Stimulated activated CD8-positive, alpha-beta memory T cell treated with anti-CD3 and anti-CD28 coated beads, Interleukin-12 subunit alpha, Interleukin-12 subunit beta, amount 100 ng/mL, for 1 hour (primary cell): ENCODE data around the gene APBA2.
"Not testable (repeated sequence)": the region's sequence is repeated elsewhere in the genome, so short reads cannot be mapped to it uniquely, and the experiment has no call there.

ENCODE experiments used
- DNase-seq: peaks from one replicate; pipeline ENCODE4 v3.0.0-alpha.2; 2020; ENCODE audit warnings: low read depth

Gene APBA2

GRCh38 chr15:28885630-28886430 is at the start of gene APBA2:
Gene APBA2 (plus strand): TSS chr15:28885974. CDS start chr15:29053885, 167,911 bp downstream.
- DNase-seq: no peak

GRCh38 chr15:28840285-28840684 is 45.5 kb upstream of the APBA2 start:
- DNase-seq: not testable (repeated sequence)

- not testable (repeated sequence) for DNase-seq
These were observed 43.6 kb upstream of the APBA2 start for GRCh38 chr15:28842210-28842609.

DNA sequence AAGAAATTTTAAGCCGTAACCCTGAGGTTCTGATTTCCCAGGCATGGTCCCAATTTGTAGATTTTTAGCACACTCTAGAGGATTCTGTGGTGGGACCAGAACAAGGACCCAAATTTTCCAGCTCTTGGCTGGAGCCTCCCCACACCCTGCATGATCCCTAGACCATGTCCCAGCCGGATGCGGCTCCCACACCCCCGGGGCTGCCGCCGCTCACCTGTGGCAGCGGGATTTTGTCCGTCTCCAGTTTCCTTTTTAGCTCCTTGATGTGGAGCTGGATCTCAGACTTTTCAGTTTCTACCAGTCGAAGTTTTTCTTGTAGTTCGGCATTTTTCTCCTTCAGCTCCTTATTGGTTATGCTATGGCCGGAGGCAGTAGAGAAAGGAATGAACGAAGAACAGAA is 42.3 kb upstream of the APBA2 start:
- not testable (repeated sequence) for DNase-seq

DNA sequence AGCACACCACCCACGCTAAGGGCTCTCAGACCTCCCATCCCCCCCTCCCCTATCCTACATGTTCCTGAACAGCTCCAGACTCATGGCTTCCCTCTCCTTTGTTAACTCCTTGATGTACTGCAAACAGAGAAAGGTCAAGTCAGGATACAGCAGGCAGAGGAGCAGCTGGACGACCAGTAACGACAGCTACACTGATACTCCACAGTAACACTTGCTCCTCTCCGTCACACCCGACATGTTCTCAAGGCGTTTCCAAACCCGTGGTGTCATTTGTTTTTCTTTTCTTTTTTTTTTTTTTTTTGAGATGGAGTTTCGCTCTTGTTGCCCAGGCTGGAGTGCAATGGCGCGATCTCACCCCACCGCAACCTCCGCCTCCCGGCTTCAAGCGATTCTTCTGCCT is 41.6 kb upstream of the APBA2 start:
- DNase-seq: not testable (repeated sequence)

- not testable (repeated sequence) for DNase-seq
These were observed 38.5 kb upstream of the APBA2 start for GRCh38 chr15:28847247-28847646.

DNA sequence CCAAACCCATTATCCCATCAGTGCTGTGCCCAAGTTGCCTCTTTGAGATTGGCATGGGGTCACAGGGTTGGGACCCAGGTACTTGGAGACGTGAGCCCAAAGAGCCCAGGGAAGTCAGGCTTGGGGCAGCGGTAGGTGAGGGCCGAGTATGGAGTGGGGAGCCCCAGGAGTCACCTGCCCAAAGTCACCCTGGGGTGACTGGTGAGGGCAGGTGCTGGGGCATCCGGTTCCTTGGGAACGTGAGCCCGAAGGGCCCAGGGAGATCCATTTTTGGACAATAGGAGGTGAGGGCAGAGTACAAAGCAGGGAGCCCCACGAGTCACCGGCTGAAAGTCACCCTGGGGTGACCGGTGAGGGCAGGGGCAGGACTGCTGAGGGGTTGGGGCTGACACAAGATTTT is 37.8 kb upstream of the APBA2 start:
- DNase-seq: not testable (repeated sequence)

GRCh38 chr15:28848521-28848920 is 37.3 kb upstream of the APBA2 start, which contains the start of gene GOLGA6L7:
Gene GOLGA6L7 (minus strand): TSS chr15:28848644. CDS start chr15:28848549, 95 bp downstream.
- DNase-seq: not testable (repeated sequence)

GRCh38 chr15:28849271-28849670 is 36.5 kb upstream of the APBA2 start:
- DNase-seq: not testable (repeated sequence)

DNA sequence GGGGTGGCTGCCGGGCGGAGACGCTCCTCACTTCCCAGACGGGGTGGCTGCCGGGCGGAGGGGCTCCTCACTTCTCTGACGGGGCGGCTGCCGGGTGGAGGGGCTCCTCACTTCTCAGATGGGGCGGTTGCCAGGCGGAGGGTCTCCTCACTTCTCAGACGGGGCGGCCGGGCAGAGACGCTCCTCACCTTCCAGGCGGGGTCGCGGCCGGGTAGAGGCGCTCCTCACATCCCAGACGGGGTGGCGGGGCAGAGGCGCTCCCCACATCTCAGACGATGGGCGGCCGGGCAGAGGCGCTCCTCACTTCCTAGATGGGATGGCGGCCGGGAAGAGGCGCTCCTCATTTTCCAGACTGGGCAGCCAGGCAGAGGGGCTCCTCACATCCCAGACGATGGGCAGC is 36.0 kb upstream of the APBA2 start:
- DNase-seq: not testable (repeated sequence)

- not testable (repeated sequence) for DNase-seq
These were observed 32.1 kb upstream of the APBA2 start for GRCh38 chr15:28853654-28854053.

DNA sequence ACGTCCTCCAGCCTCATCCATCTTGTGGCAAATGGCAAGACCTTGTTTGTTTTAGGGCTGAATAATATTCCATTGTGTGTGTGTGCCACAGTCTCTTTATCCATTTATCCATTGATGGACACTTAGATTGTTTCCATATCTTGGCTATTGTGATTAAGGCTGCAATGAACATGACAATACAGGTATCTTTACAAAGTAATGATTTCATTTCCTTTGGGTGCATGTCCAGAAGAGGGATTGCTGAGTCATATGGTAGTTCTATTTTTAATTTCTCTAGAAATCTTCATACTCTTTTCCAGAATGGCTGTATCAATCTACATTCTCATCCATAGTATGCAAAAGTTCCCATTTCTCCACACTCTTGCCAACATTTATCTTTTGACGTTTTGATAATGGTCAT is 31.2 kb upstream of the APBA2 start:
- DNase-seq: not testable (repeated sequence)

DNA sequence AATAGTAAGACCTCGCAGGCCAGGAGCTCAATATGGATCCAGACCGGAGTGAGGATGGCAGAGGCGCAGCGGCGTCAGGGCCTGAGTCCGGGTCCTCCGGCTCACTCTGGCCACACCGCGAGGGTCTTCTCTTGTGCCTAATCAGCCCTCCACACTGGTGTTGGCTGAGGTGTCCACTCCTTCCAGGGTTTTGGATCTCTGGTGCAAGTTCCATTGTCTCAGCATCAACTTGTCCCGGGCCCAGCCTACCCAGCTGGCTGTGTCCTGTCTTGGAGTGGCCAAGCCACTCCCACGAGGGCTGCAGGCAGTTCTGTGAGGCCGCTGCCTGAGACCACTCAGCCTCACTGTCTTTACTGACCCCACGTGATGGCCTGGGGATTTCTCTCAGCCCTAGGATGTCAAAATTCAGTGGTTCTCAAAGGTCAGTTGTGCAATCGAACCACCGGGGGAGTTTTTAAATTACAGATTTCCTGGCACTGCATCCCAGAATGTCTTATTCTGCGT is 24.7 kb upstream of the APBA2 start:
- no peak for DNase-seq

- DNase-seq: not testable (repeated sequence)
These were observed 24.0 kb upstream of the APBA2 start for GRCh38 chr15:28861589-28862293.

DNA sequence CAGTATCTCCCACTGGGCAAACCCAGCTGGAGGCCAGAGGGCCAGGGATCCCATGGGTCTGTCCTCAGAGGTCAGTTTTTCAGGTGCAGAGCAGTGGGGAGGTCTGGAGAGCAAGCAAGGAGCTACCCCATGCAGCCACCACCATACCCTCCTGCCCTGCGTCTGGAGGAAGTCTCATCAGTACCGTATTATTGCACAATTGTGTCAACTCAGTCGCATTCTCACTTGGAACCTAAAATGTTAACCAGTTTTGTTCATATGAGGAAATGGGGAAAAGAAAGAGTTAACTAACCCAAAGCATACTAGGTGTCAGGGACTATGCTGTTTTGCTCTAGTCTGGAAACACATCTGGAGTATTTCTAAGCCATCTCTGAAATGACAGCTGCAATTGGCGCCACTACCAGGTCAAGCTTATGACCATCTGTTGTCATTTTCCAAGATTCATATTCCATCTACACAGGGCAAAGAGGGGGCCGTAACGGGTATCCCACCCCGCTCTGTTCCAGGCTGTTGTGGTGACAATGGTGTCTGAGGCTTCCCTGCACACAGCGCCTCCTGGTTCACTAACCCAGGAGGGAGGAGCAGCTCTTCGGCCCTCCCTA is 16.9 kb upstream of the APBA2 start:
- DNase-seq: no peak

DNA sequence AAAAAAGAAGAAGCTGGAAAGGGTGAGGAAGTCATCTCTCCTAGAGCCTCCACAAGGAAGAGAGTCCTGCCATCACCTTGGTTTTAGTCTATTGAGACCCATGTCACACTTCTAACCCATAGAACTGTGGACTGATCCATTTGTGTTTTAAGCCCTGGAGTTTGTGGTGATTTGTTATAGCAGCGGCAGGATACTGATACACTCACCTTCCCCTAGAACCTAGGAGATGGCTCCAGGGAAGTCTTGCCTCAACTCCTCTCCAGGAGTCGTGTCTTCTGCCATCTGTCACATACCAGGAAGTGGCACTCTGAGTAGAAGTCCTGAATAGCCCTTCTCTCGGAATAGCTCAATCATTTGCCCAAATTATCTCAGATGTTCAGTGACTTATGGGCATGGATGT is 14.6 kb upstream of the APBA2 start:
- DNase-seq: no peak

GRCh38 chr15:28873006-28873405 is 12.8 kb upstream of the APBA2 start:
- DNase-seq: no peak

GRCh38 chr15:28873585-28874190 is 12.1 kb upstream of the APBA2 start:
- DNase-seq: no peak

- no peak for DNase-seq
These were observed 10.2 kb upstream of the APBA2 start for GRCh38 chr15:28875461-28876000.

DNA sequence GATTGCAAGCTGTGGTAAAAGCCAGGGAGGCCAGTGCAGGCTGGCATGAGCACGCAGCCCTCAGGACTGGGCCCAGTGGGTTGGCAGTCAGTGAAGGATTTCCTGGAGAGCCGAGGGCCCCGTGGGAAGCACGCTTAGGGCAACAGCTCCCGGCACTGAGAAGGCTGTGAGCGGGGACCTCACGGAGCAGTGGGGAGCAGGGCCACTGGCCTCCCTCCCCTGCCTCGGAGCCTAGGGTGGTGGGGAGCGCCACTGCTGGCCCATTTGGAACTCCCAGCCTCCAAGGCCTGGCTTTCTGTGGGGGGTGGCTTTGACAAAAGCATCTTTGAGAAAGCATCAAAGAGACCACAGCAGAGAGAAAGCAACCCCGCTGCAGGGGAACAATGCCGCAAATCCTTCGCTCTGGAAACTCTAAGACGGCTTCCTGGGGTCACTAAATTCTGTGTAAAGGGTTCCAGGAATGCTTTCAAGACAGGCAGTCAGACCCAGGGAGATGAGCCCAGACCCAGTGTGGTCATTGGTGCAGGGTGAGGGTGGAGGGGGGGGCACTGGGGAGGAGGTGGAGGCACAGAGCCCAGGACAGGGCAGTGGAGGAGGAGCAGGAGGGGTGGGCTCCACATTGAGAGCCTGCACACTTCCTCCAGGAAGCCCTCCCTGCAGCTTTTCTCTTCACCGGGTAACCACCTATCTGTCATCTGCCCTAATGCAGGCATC is 9.5 kb upstream of the APBA2 start:
- no peak for DNase-seq

- no peak for DNase-seq
These were observed 9.0 kb upstream of the APBA2 start for GRCh38 chr15:28876845-28877185.
